ENCODE measurements around the gene CDCP1.
"Not testable (repeated sequence)": the region's sequence is repeated elsewhere in the genome, so short reads cannot be mapped to it uniquely, and the experiment has no call there.

Gene CDCP1

DNA sequence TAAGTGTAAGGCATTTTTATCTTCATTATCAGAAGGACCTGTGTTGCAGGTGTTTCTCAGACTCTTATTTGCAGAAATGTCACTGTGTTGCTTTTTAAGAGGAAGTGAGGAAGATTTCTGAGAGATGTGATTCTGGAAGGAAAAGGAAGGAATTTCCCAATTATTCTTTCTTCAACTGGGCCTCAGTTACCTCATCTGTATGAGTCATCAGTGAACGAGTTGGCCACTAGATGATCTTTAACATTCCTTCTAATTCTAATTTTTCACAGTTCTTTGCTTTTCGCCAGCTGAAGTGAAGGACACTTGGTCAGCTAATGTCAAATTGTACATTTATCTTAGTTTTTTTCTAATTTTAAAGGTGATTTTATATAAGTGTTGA lies 91.2 kb downstream of the CDCP1 start:
- DNase-seq: no peak

DNA sequence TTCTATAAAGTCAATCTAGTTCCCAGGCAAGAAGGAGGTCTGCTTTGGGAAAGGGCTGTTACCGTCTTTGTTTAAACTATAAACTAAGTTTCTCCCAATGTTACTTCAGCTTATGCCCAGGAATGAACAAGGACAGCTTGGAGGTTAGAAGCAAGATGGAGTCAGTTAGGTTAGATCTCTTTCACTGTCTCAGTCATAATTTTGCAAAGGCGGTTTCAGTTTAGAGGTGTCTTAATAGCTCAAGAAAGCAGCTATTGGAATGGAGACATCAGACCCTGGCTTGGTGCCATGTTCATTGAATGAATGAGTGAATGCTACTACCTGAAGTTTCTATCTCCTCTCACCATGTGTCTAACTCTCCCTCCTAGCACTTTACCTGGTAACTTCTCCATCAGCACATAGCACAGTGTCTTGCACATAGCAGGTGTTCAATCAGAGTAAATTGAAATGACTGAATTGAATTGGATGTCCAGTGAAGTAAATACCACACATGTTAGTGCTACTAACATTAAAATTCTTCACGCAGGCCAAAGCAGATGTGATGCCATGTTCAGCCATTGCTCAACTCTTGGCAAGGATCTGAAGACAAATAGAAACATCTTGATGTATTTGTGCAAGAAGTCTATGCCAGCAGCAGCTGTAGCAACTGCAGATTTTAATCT lies 91.9 kb downstream of the CDCP1 start:
- no peak for DNase-seq

DNA sequence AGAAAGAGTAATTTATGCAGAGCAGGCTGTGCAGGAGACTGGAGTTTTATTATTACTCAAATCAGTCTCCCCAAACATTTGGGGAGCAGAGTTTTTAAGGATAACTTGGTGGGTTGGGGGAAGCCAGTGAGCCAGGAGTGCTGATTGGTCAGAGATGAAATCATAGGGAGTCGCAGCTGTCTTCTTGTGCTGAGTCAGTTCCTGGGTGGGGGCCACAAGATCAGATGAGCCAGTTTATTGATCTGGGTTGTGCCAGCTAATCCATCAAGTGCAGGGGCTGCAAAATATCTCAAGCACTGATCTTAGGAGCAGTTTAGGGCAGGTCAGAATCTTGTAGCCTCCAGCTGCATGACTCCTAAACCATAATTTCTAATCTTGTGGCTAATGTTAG lies 92.4 kb downstream of the CDCP1 start:
- DNase-seq: not testable (repeated sequence)

DNA sequence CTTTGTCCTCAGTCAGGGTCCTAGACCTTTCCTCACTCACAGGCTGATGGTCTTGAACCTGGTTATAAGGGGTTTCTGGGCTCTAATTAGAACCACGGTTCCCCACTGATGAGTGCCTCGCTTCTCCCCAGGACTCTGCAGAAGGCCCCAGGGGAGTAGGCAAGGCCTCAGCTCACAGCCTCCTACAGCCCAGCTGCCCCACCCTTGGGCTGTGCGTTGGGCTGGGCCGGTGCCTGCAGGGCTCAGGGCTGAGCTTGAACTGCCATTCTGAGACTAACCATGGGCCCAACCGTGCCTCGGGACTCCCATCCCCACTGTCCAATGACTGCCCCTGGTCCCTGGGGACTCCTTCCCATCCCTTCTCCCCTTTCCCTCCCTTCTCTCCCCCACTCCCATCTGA lies 94.5 kb downstream of the CDCP1 start:
- DNase-seq: no peak

DNA sequence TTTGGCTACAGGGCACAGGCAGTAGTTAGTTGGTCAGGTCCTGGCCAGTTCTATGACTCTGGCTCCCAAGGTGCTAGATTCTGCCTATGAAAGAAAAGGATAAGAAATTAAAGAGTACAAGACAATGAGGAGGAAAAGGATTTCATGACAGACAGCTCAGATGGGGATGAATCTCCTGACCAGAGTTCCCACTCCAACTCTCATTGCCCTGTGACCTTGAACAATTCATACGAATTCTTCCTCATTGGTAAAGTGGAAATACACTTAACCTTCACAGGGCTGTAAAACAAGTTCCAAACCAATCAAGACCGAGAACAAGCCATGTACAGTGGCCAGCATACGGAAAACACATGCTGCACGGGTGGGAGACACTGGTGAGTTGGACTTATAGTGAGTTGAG lies 96.4 kb downstream of the CDCP1 start:
- DNase-seq: no peak

DNA sequence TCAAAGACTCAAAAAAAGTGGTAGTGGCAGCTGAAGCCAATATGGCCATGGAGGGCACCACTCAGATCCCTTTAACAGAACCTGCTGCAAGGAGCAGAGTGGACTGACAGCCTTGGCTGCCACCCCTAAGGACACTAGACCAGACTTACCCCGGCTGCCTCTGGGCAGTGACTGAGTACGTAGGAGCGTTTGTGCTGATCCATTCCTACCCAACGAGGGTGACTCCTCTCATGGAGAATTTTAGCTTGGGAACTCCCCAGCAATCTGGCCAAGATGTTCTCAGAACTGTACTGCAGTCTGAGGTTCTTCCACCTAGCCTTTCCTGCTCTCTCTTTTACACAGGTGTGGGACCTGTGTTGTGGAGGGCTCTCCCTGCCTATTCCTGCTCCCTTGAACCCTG lies 97.9 kb downstream of the CDCP1 start:
- DNase-seq: no peak

DNA sequence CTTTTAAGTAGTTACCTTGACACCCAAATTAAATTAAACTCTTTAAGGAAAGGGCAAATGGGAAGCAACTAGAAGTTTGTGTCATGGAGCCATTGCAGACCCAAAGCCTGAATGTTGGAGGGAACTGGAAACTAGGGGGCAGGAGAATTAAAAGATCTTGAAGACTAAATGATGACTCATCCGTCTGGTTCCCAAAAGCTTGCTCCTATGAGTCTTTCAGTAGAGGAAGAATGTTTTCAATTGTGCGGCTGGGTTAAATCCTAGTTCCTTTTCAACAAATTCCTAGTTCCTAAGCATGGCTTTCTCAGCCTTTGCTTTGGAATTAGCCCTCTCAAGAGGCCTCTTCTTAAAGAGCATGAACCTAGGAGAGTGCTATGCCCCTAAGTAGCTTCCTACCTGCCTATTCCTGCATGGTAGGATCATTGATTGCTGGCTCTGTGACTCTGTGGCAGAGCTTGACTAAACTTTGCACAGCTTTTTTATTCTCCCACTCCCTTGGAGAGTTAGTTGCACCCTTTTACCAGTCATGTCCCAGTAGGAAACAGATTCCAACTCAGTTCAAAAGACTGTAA lies 102.4 kb downstream of the CDCP1 start:
- no peak for DNase-seq

DNA sequence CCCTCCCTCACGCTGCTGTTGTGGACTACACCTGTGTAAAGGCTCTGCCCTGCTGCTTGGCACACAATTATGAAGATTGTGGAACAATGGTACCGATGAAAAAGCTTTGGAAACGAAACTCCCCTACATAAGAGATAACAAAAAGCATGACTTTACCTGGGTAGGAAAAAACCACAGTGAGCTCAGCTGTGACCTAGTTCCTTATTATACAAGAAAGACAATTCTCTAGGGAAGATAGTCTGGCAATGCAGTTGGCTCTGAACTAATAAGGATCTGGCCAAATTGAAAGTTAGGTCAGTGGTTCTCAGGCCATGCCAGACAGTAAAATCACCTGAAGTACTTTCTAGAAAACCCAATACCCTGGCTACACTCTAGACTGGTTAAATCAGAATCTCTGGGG lies 104.0 kb downstream of the CDCP1 start:
- DNase-seq: no peak

DNA sequence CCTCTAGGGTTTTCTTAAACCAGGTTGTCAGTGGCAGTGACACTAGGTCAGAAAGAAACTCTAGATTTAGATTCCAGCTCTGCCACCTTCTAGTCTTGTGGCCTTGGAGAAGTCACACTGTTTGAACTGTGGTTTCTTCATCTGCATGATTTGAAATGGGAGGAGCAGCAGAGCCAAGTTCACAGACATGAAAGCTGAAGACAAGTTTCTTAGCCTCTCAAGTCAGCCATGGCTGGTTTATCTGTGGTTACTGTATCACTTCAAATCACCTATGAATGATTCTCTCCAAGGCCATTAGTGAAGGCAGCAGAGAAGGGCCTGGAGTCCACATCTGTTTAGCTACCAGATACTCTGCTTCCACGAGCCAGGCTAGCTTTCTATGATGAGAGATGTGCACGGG lies 104.5 kb downstream of the CDCP1 start:
- no peak for DNase-seq

DNA sequence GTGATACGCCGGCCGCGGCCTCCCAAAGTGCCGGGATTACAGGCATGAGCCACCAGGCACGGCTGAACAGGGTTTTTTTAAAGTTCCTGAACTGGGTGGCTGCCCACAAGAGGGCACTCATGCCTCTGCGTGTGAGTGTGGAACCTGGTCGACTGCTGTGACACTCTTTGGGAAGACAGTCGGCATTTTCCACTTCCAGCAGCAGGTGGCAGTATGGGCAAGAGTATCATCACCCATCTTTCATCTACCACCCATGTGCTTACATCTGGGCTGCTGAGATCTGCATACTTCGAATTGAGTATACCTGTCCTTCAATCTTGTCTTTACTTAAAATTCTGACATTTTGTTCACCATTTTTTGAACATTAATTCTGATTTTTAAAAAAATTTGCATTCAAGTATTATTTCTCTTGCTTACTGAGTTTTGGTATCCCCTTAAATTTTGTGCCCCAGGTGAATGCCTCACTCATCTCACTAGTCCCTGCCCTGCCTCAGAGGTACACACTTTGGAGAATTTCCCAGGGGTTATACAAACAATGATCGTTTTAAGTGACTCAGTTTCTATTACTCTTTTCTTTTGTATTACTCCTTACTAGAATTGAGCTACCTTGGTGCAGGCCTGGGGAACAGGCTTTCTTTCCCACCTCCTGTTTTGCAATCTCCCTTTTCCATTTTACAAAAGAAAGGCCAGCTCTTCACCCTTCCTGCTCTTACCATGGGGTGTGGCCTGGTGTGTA lies 108.3 kb downstream of the CDCP1 start:
- DNase-seq: peak in 13 of 14 donors; percentile 50 to 87 (median 74)

DNA sequence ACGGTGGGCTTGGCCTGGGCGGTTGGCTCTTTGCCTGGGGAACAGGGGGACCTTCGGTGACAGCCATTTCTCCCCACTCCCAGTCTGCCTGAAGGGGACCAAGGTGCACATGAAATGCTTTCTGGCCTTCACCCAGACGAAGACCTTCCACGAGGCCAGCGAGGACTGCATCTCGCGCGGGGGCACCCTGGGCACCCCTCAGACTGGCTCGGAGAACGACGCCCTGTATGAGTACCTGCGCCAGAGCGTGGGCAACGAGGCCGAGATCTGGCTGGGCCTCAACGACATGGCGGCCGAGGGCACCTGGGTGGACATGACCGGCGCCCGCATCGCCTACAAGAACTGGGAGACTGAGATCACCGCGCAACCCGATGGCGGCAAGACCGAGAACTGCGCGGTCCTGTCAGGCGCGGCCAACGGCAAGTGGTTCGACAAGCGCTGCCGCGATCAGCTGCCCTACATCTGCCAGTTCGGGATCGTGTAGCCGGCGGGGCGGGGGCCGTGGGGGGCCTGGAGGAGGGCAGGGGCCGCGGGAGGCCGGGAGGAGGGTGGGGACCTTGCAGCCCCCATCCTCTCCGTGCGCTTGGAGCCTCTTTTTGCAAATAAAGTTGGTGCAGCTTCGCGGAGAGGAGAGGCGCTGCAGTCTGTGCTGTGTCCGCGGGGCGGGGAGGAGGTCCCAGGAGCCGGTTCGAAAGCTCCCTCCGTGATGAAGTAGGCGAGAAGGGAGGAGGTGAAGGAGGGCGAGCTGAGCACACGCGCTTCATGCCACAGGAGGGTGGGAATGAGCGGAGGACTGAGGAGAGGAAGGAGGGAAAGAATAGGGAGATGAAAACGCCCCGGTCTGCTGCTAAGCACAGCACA lies 110.5 kb downstream of the CDCP1 start:
- DNase-seq: peak in 3 of 14 donors; percentile 21 to 44 (median 30)

DNA sequence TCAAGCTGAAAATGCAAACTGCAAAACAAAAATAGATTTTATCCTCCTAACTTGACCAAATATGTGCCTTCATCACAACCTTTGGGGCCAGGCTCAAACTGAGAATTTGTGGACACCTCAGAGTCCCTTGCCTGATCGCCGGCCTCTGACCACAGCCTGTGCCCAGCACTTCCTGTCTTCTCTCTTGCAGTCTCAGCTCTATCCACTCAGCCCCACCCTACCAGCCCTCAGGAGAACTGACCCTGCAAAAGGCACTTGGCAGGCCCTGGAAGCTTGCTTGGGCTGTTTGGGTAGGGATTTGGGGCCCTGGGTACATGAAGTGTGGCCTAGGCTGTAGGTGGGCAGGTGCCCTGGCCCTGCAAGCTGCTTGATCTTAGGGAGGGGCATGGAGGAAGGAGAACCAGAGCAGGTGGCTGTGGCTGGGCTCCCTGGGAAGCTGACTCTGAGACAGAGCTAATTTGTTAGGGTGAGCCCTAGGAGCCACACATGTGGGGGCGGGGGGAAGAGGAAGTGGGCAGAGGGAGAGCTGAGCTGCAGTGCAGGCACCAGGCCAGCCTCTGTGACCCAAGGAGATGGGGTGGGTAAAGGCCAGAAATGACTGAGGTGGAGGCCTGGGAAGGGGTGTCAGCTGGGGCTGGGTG lies 111.4 kb downstream of the CDCP1 start:
- peak in 11 of 14 donors; percentile 5 to 80 (median 45) for DNase-seq

DNA sequence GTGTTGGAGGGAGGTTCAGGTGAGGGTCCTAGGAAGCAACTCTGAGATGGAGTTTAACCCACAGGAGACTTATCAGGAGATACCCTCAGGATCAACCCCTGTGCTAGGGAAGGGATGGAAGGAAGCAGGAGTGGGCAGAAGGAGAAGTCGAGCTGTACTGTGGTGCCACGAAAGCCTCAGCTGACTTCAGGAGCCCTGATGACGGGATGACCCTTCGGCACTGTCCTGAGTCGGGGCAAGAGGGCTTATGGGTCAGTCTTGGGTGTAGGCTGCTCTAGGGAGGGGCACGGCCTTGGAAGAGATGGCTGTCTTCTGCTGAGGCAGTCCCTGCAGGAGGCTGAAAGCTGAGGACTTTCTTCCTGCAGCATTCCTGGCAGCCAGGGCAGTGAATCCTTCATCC lies 112.4 kb downstream of the CDCP1 start:
- no peak for DNase-seq
